HepG2 (cell line): ENCODE data around the gene MAFB. TPM values are rescaled to one million over a fixed set of nuclear protein-coding genes. Genes with fewer than 3 reads are reported as not detected.

Experiments used
- GTF2F1 ChIP-seq: fragments of 150-350 bp; IDR thresholded peaks from 2 replicates; pipeline ENCODE4 v1.6.1; 2014; ENCODE audit warnings: low read length
- HNRNPUL1 ChIP-seq: fragments of 200-400 bp; formaldehyde crosslinking; IDR thresholded peaks from 2 replicates; pipeline ENCODE4 v1.6.1; 2017; ENCODE audit warnings: low read depth, mild to moderate bottlenecking, low read length, moderate library complexity
- HOXA5 ChIP-seq: sonication (generic); formaldehyde crosslinking; IDR thresholded peaks from 2 replicates; pipeline ENCODE4 v1.4.0; 2020; ENCODE audit warnings: missing genetic modification reagents
- MATR3 ChIP-seq: sonication (generic); formaldehyde crosslinking; IDR thresholded peaks from 2 replicates; pipeline ENCODE4 v1.4.0; 2020; ENCODE audit warnings: missing genetic modification reagents
- MTA3 ChIP-seq: sonication (generic); formaldehyde crosslinking; IDR thresholded peaks from 2 replicates; pipeline ENCODE4 v1.4.0; 2020; ENCODE audit warnings: missing genetic modification reagents
- PHB2 ChIP-seq: fragments of 450-650 bp; IDR thresholded peaks from 2 replicates; pipeline ENCODE4 v1.6.1; 2018; ENCODE audit not compliant: partially characterized antibody
- PTBP1 ChIP-seq: fragments of 200-400 bp; formaldehyde crosslinking; IDR thresholded peaks from 2 replicates; pipeline ENCODE4 v1.6.1; 2018; ENCODE audit warnings: low read length, low read depth; ENCODE audit not compliant: poor library complexity, severe bottlenecking
- SIX1 ChIP-seq: sonication (generic); formaldehyde crosslinking; IDR thresholded peaks from 2 replicates; pipeline ENCODE4 v1.4.0; 2020; ENCODE audit warnings: missing genetic modification reagents, borderline replicate concordance
- SNRNP70 ChIP-seq: fragments of 200-400 bp; formaldehyde crosslinking; IDR thresholded peaks from 2 replicates; pipeline ENCODE4 v1.6.1; 2017; ENCODE audit warnings: mild to moderate bottlenecking, low read depth, low read length, moderate library complexity
- TAF15 ChIP-seq: fragments of 200-400 bp; formaldehyde crosslinking; IDR thresholded peaks from one replicate; pipeline ENCODE4 v1.6.1; 2018; ENCODE audit warnings: mild to moderate bottlenecking, low read depth, low read length; ENCODE audit not compliant: poor library complexity, severe bottlenecking
- ZBTB20 ChIP-seq: sonication (generic); formaldehyde crosslinking; IDR thresholded peaks from 2 replicates; pipeline ENCODE4 v1.8.1; 2023; ENCODE audit warnings: missing genetic modification reagents, low read depth, mild to moderate bottlenecking, borderline replicate concordance
- ZNF274 ChIP-seq: sonication (generic); formaldehyde crosslinking; IDR thresholded peaks from 2 replicates; pipeline ENCODE4 v1.5.1; 2020; ENCODE audit warnings: mild to moderate bottlenecking, missing genetic modification reagents
- ZNF562 ChIP-seq: sonication (generic); formaldehyde crosslinking; IDR thresholded peaks from 2 replicates; pipeline ENCODE4 v1.8.0; 2022; ENCODE audit warnings: missing genetic modification reagents, borderline replicate concordance
- ZNF629 ChIP-seq: sonication (generic); formaldehyde crosslinking; conservative IDR thresholded peaks from 2 replicates; pipeline ENCODE4 v1.5.0; 2020; ENCODE audit warnings: missing genetic modification reagents
- ZNF749 ChIP-seq: sonication (generic); formaldehyde crosslinking; IDR thresholded peaks from 2 replicates; pipeline ENCODE4 v1.8.0; 2022; ENCODE audit warnings: mild to moderate bottlenecking, missing genetic modification reagents, moderate library complexity, borderline replicate concordance
- ZNF883 ChIP-seq: sonication (generic); formaldehyde crosslinking; IDR thresholded peaks from 2 replicates; pipeline ENCODE4 v1.5.1; 2020; ENCODE audit warnings: mild to moderate bottlenecking, missing genetic modification reagents; ENCODE audit errors: not compliant biosample characterization
- polyA plus RNA-seq, 8 experiments: library from polyadenylated mRNA; depleted of rRNA in 3 of 8; stranded (reverse) in 7 of 8; unstranded in 1 of 8; fragments of >200 nt; fragmentation: Illumina TruSeq in 4 of 8; extraction: Trizol in 4 of 8; gene quantifications; 2 replicates each; pipeline versions ENCODE4 v1.2.1 to v1.2.3, GENCODE V29; 2011 to 2016; ENCODE audit warnings: low read depth in 4 of 8, missing spikeins in 1 of 8, mixed read lengths in 1 of 8; ENCODE audit not compliant: insufficient read depth in 1 of 8
- total RNA-seq, 5 experiments: library from RNA; depleted of rRNA; stranded (reverse); fragments of >200 nt; fragmentation: Illumina TruSeq; extraction: Trizol; gene quantifications; 2 replicates each; pipeline ENCODE4 v1.2.3, GENCODE V29; 2016; ENCODE audit warnings: low read depth in 1 of 5
- TF ChIP-seq, protein P1 (sequence below): sonication (generic); formaldehyde crosslinking; IDR thresholded peaks from 2 replicates; pipeline ENCODE4 v1.5.1; 2020; ENCODE audit warnings: missing genetic modification reagents, mild to moderate bottlenecking, borderline replicate concordance
- TF ChIP-seq, protein P2 (sequence below): sonication (generic); formaldehyde crosslinking; IDR thresholded peaks from 2 replicates; pipeline ENCODE4 v1.8.1; 2023; ENCODE audit warnings: mild to moderate bottlenecking, moderate library complexity, missing genetic modification reagents
- TF ChIP-seq, protein P3 (sequence below): sonication (generic); formaldehyde crosslinking; conservative IDR thresholded peaks from 2 replicates; pipeline ENCODE4 v1.8.1; 2023; ENCODE audit warnings: missing genetic modification reagents

The MAFB gene
- total and polyA plus RNA-seq, 2 of the 13 experiments (the other 11 are each of a cell fraction or from before 2014, with no cell fraction given) = 0.08 to 0.11 TPM

DNA sequence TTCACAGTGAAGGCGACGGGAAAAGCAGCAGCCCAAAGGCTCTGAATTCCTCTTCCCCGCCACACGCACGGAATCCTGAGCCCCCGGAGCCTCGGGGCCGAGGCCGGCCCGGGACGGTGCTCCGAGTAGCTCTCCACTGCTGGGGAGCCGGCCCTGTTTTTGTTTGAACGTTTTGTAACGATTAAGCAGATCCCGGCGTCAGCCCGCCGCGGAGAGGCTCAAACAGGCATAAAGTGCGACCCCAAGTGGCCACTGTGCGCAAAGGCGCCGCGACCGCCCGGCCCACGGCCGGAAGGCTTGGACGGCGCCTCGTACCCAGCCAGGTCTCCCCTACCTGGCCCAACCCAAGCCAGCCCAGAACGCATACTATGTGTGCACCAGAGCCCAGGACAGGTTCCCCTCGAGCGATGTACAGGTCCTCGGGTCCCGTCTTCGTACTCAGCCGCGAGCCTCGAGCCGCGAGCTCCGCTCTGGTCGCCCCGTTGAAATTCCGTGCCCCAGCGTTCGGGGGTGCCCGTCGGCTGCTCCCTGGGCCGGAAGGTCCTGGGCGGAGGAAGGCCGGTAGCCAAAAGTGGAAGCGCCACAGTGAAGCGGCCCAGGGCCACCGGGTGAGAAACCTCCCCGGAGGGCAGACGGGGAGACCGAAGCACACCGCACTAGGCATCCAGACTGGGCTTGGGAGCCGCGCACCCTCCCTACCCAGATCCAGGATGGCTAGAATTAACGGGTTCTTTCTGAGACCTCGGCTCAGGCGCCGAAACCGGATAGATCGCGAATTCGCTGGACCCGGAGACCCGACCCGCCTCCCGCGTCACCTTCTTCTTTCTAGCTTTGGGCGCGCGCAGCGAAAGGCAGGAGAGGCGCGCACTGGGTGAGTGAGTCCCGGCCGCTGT, 1.2 kb upstream of the MAFB start (continued):
- TF ChIP-seq MTA3 (CRISPR knock-in tag) (no peak), ZNF562 (CRISPR knock-in tag) (no peak), ZNF749 (CRISPR knock-in tag) (no peak), HNRNPUL1 (no peak), TAF15 (no peak), ZNF274 (CRISPR knock-in tag) (peak; percentile 88; the same call in 1 of the 2 replicates), MATR3 (no peak), ZNF629 (no peak), HOXA5 (CRISPR knock-in tag) (peak; percentile 89), PHB2 (no peak), ZNF883 (peak; percentile 95), PTBP1 (peak; percentile 73), GTF2F1 (no peak), SIX1 (CRISPR knock-in tag) (no peak; the same call in 1 of the 2 replicates), SNRNP70 (no peak), ZBTB20 (no peak)
- TF ChIP-seq, protein P1, sequence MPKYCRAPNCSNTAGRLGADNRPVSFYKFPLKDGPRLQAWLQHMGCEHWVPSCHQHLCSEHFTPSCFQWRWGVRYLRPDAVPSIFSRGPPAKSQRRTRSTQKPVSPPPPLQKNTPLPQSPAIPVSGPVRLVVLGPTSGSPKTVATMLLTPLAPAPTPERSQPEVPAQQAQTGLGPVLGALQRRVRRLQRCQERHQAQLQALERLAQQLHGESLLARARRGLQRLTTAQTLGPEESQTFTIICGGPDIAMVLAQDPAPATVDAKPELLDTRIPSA = 0 out of 2 replicates have a peak, but pooled peaks have one; percentile 19
- TF ChIP-seq, protein P2, sequence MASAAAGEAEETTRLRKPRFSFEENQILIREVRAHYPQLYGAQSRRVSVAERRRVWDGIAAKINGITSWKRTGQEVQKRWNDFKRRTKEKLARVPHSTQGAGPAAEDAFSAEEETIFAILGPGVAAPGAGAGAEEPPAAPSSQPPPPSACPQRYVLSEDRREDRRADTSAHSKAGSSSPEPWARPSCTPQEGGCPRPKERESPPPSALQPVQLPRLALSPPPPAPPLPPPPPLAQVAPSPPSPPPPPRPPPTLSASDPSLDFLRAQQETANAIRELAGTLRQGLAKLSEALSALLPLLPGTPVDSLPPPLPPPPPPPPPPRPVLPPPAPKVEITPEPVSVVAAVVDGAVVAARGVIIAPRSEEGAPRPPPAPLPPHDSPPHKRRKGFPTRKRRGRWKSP (CRISPR knock-in tag) = peak; percentile 80; the same call in 1 of the 2 replicates
- TF ChIP-seq, protein P3, sequence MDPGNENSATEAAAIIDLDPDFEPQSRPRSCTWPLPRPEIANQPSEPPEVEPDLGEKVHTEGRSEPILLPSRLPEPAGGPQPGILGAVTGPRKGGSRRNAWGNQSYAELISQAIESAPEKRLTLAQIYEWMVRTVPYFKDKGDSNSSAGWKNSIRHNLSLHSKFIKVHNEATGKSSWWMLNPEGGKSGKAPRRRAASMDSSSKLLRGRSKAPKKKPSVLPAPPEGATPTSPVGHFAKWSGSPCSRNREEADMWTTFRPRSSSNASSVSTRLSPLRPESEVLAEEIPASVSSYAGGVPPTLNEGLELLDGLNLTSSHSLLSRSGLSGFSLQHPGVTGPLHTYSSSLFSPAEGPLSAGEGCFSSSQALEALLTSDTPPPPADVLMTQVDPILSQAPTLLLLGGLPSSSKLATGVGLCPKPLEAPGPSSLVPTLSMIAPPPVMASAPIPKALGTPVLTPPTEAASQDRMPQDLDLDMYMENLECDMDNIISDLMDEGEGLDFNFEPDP (CRISPR knock-in tag) = no peak
